Measurements from ENCODE around the gene SHISA3.

Gene SHISA3

GRCh38 chr4:42399393-42399792 lies 2.1 kb downstream of the SHISA3 start:
- Mint-ChIP-seq H3K27me3 (ENCODE audit: low read depth) (peaks cover 72% of the 10 kb centered on the region), H3K36me3 (ENCODE audit: low read depth) (no peaks in the 10 kb centered on the region), H3K27ac (no peak overlapping the region), H3K4me3 (no peak overlapping the region), H3K9me3 (no peaks in the 10 kb centered on the region), H3K4me1 (ENCODE audit: low read depth) (peaks cover 20% of the 10 kb centered on the region)
- DNase-seq (ENCODE audit: low spot score), result no peak

GRCh38 chr4:42401171-42401570 lies 3.9 kb downstream of the SHISA3 start:
- Mint-ChIP-seq H3K36me3 (ENCODE audit: low read depth) (no peaks in the 10 kb centered on the region), H3K27ac (no peak overlapping the region), H3K9me3 (no peaks in the 10 kb centered on the region), H3K4me1 (ENCODE audit: low read depth) (peaks cover 20% of the 10 kb centered on the region), H3K4me3 (no peak overlapping the region), H3K27me3 (ENCODE audit: low read depth) (peaks cover 58% of the 10 kb centered on the region)
- DNase-seq (ENCODE audit: low spot score), result no peak

GRCh38 chr4:42404001-42404400 lies 6.7 kb downstream of the SHISA3 start:
- Mint-ChIP-seq H3K27me3 (ENCODE audit: low read depth) (peaks cover 35% of the 10 kb centered on the region), H3K4me3 (no peak overlapping the region), H3K36me3 (ENCODE audit: low read depth) (no peaks in the 10 kb centered on the region), H3K4me1 (ENCODE audit: low read depth) (no peaks in the 10 kb centered on the region), H3K9me3 (no peaks in the 10 kb centered on the region), H3K27ac (no peak overlapping the region)
- DNase-seq (ENCODE audit: low spot score), result no peak

GRCh38 chr4:42410446-42410845 lies 13.2 kb downstream of the SHISA3 start:
- no peaks in the 10 kb centered on the region for H3K4me1 Mint-ChIP-seq (ENCODE audit: low read depth)
- no peak overlapping the region for H3K4me3 Mint-ChIP-seq
- DNase-seq (ENCODE audit: low spot score), result no peak
- peaks cover 4% of the 10 kb centered on the region for H3K36me3 Mint-ChIP-seq (ENCODE audit: low read depth)
- H3K27ac Mint-ChIP-seq, result no peak overlapping the region
- H3K9me3 Mint-ChIP-seq, result no peaks in the 10 kb centered on the region
- H3K27me3 Mint-ChIP-seq (ENCODE audit: low read depth), result no peaks in the 10 kb centered on the region

GRCh38 chr4:42411803-42412202 lies 14.5 kb downstream of the SHISA3 start:
- peaks cover 4% of the 10 kb centered on the region for H3K36me3 Mint-ChIP-seq (ENCODE audit: low read depth)
- H3K9me3 Mint-ChIP-seq, result no peaks in the 10 kb centered on the region
- H3K27ac Mint-ChIP-seq, result no peak overlapping the region
- no peak for DNase-seq (ENCODE audit: low spot score)
- H3K27me3 Mint-ChIP-seq (ENCODE audit: low read depth), result no peaks in the 10 kb centered on the region
- no peaks in the 10 kb centered on the region for H3K4me1 Mint-ChIP-seq (ENCODE audit: low read depth)
- H3K4me3 Mint-ChIP-seq, result no peak overlapping the region

GRCh38 chr4:42412251-42412650 lies 15.0 kb downstream of the SHISA3 start:
- Mint-ChIP-seq H3K4me3 (no peak overlapping the region), H3K27ac (no peak overlapping the region), H3K4me1 (ENCODE audit: low read depth) (no peaks in the 10 kb centered on the region), H3K27me3 (ENCODE audit: low read depth) (no peaks in the 10 kb centered on the region), H3K36me3 (ENCODE audit: low read depth) (peaks cover 6% of the 10 kb centered on the region), H3K9me3 (no peaks in the 10 kb centered on the region)
- DNase-seq (ENCODE audit: low spot score), result no peak

- Mint-ChIP-seq H3K36me3 (ENCODE audit: low read depth) (peaks cover 9% of the 10 kb centered on the region), H3K4me1 (ENCODE audit: low read depth) (no peaks in the 10 kb centered on the region), H3K27ac (no peak overlapping the region), H3K9me3 (no peaks in the 10 kb centered on the region), H3K4me3 (no peak overlapping the region), H3K27me3 (ENCODE audit: low read depth) (no peaks in the 10 kb centered on the region)
- no peak for DNase-seq (ENCODE audit: low spot score)
Observed at GRCh38 chr4:42415281-42415680, 18.0 kb downstream of the SHISA3 start.

GRCh38 chr4:42416017-42416416 lies 18.7 kb downstream of the SHISA3 start:
- peaks cover 6% of the 10 kb centered on the region for H3K36me3 Mint-ChIP-seq (ENCODE audit: low read depth)
- no peaks in the 10 kb centered on the region for H3K9me3 Mint-ChIP-seq
- no peak overlapping the region for H3K27ac Mint-ChIP-seq
- no peaks in the 10 kb centered on the region for H3K4me1 Mint-ChIP-seq (ENCODE audit: low read depth)
- no peaks in the 10 kb centered on the region for H3K27me3 Mint-ChIP-seq (ENCODE audit: low read depth)
- no peak for DNase-seq (ENCODE audit: low spot score)
- H3K4me3 Mint-ChIP-seq, result no peak overlapping the region

- no peaks in the 10 kb centered on the region for H3K4me1 Mint-ChIP-seq (ENCODE audit: low read depth)
- no peak for DNase-seq (ENCODE audit: low spot score)
- peaks cover 12% of the 10 kb centered on the region for H3K36me3 Mint-ChIP-seq (ENCODE audit: low read depth)
- no peaks in the 10 kb centered on the region for H3K9me3 Mint-ChIP-seq
- H3K27me3 Mint-ChIP-seq (ENCODE audit: low read depth), result no peaks in the 10 kb centered on the region
- no peak overlapping the region for H3K4me3 Mint-ChIP-seq
- no peak overlapping the region for H3K27ac Mint-ChIP-seq
Observed at GRCh38 chr4:42417550-42417949, 20.3 kb downstream of the SHISA3 start.

- H3K4me3 Mint-ChIP-seq, result no peak overlapping the region
- H3K27me3 Mint-ChIP-seq (ENCODE audit: low read depth), result no peaks in the 10 kb centered on the region
- no peak overlapping the region for H3K27ac Mint-ChIP-seq
- H3K36me3 Mint-ChIP-seq (ENCODE audit: low read depth), result peaks cover 14% of the 10 kb centered on the region
- H3K4me1 Mint-ChIP-seq (ENCODE audit: low read depth), result no peaks in the 10 kb centered on the region
- no peak for DNase-seq (ENCODE audit: low spot score)
- H3K9me3 Mint-ChIP-seq, result no peaks in the 10 kb centered on the region
Observed at GRCh38 chr4:42420140-42420539, 22.9 kb downstream of the SHISA3 start.

GRCh38 chr4:42425146-42426065 lies 28.1 kb downstream of the SHISA3 start:
- no peaks in the 10 kb centered on the region for H3K9me3 Mint-ChIP-seq
- no peak for DNase-seq (ENCODE audit: low spot score)
- no peaks in the 10 kb centered on the region for H3K4me1 Mint-ChIP-seq (ENCODE audit: low read depth)
- H3K27me3 Mint-ChIP-seq (ENCODE audit: low read depth), result no peaks in the 10 kb centered on the region
- H3K27ac Mint-ChIP-seq, result no peak overlapping the region
- H3K36me3 Mint-ChIP-seq (ENCODE audit: low read depth), result peaks cover 9% of the 10 kb centered on the region
- no peak overlapping the region for H3K4me3 Mint-ChIP-seq

- Mint-ChIP-seq H3K36me3 (ENCODE audit: low read depth) (peaks cover 2% of the 10 kb centered on the region), H3K4me1 (ENCODE audit: low read depth) (no peaks in the 10 kb centered on the region), H3K4me3 (no peak overlapping the region), H3K9me3 (no peaks in the 10 kb centered on the region), H3K27me3 (ENCODE audit: low read depth) (no peaks in the 10 kb centered on the region), H3K27ac (no peak overlapping the region)
- DNase-seq (ENCODE audit: low spot score), result no peak
Observed at GRCh38 chr4:42428036-42428435, 30.7 kb downstream of the SHISA3 start.

GRCh38 chr4:42436928-42437565 lies 39.8 kb downstream of the SHISA3 start:
- Mint-ChIP-seq H3K36me3 (ENCODE audit: low read depth) (peaks cover 5% of the 10 kb centered on the region), H3K4me3 (no peak overlapping the region), H3K9me3 (no peaks in the 10 kb centered on the region)

GRCh38 chr4:42440083-42440482 lies 42.8 kb downstream of the SHISA3 start:
- no peaks in the 10 kb centered on the region for H3K9me3 Mint-ChIP-seq

More at GRCh38 chr4:42436928-42437565, 39.8 kb downstream of the SHISA3 start:
- H3K27me3 Mint-ChIP-seq (ENCODE audit: low read depth), result no peaks in the 10 kb centered on the region
- no peaks in the 10 kb centered on the region for H3K4me1 Mint-ChIP-seq (ENCODE audit: low read depth)
- no peak for DNase-seq (ENCODE audit: low spot score)
- no peak overlapping the region for H3K27ac Mint-ChIP-seq

More at GRCh38 chr4:42440083-42440482, 42.8 kb downstream of the SHISA3 start:
- Mint-ChIP-seq H3K4me1 (ENCODE audit: low read depth) (no peaks in the 10 kb centered on the region), H3K36me3 (ENCODE audit: low read depth) (peaks cover 6% of the 10 kb centered on the region), H3K27ac (no peak overlapping the region), H3K27me3 (ENCODE audit: low read depth) (no peaks in the 10 kb centered on the region), H3K4me3 (no peak overlapping the region)
- no peak for DNase-seq (ENCODE audit: low spot score)

All from T-helper 2 cell treated with Interferon-gamma antibody and Interleukin-4, amounts not matched to agents 5 μg/mL and 100 μg/mL, for 36 hours (primary cell).